MM.1S (cell line): ENCODE measurements around the gene MEGF8.

Experiments
- EZH2 ChIP-seq: fragments of 300-600 bp; sonication (generic); optimal IDR thresholded peaks from 2 replicates; pipeline ENCODE3; 2017; ENCODE audit warnings: low read depth, mild to moderate bottlenecking, antibody characterized with exemption, low read length, mixed read lengths
- TF ChIP-seq, protein P1 (sequence below): fragments of 300-600 bp; sonication (generic); IDR thresholded peaks from 2 replicates; pipeline ENCODE4 v1.5.1; 2016; ENCODE audit warnings: antibody characterized with exemption, low read length, mixed read lengths

DNA sequence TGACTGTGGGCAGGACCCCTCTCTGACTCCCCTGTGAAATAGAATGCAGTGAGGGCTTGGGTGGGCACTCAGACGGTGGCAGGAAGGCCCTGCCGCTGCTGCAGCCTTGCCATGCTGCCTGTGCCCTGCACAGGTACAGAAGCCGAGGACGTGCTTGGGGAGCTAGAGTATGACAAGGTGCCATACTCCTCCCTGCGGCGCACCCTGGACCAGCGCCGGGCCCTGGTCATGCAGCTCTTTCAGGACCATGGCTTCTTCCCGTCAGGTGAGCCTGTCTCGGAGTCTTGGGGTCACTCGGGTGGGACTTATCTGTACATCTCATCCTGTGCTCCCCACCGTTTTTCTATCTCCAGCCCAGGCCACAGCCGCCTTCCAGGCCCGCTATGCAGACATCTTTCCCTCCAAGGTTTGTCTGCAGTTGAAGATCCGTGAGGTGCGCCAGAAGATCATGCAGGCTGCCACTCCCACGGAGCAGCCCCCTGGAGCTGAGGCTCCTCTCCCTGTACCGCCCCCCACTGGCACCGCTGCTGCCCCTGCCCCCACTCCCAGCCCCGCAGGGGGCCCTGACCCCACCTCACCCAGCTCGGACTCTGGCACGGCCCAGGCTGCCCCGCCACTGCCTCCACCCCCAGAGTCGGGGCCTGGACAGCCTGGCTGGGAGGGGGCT is 30.8 kb upstream of the MEGF8 start:
- no peak for TF ChIP-seq EZH2
- TF ChIP-seq, protein P1, sequence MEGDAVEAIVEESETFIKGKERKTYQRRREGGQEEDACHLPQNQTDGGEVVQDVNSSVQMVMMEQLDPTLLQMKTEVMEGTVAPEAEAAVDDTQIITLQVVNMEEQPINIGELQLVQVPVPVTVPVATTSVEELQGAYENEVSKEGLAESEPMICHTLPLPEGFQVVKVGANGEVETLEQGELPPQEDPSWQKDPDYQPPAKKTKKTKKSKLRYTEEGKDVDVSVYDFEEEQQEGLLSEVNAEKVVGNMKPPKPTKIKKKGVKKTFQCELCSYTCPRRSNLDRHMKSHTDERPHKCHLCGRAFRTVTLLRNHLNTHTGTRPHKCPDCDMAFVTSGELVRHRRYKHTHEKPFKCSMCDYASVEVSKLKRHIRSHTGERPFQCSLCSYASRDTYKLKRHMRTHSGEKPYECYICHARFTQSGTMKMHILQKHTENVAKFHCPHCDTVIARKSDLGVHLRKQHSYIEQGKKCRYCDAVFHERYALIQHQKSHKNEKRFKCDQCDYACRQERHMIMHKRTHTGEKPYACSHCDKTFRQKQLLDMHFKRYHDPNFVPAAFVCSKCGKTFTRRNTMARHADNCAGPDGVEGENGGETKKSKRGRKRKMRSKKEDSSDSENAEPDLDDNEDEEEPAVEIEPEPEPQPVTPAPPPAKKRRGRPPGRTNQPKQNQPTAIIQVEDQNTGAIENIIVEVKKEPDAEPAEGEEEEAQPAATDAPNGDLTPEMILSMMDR, result no peak
